Stimulated activated CD8-positive, alpha-beta memory T cell treated with anti-CD3 and anti-CD28 coated beads, Interleukin-15, amount 100 ng/mL, for 4 hours (primary cell): ENCODE results near the gene NTMT1.

Experiments used
- DNase-seq, 2 donors: peaks; one replicate each; pipeline ENCODE4 v3.0.0-alpha.2; 2020; ENCODE audit warnings: low read depth in 2 of 2

The NTMT1 gene

DNA sequence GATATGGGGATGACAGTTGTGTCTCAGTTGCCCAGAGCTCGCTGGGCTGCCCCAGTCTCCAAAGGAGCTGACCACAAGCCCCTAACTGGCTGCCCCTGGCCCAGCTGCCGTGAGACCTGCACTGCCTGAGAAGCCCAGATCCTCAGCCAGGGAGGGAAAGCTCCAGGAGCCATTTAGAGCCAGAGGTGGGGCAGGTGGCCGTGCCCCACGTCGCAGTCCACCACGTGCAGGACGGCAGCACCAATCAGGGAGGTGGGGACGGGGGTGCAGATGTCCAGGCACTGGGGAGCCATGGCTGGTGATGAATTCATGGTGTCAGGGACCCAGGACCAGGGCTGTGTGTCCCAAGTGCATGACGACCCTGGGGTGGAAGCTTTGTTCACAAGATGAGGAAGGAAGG lies 52.9 kb downstream of the NTMT1 start:
- DNase-seq, result no peak

DNA sequence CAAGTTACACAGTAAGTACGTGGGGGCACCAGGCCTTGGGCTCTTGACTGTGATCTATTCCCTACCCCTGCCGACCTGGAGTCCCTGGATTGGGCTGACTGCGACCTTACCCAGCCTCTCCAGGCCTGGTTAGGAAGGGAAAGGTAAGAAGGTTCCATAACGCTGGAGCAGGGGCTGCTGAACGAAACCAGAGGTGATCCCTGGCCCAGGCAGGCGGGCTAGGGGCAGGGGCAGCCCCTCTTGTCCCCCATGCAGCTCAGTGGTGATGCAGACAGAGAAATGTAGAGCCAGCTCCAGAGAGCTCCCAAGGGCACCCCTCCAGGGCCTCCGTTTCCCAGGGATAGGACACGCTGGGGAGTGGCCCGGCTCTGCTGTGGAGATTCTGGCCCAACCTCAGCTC lies 53.6 kb downstream of the NTMT1 start:
- no peak for DNase-seq

DNA sequence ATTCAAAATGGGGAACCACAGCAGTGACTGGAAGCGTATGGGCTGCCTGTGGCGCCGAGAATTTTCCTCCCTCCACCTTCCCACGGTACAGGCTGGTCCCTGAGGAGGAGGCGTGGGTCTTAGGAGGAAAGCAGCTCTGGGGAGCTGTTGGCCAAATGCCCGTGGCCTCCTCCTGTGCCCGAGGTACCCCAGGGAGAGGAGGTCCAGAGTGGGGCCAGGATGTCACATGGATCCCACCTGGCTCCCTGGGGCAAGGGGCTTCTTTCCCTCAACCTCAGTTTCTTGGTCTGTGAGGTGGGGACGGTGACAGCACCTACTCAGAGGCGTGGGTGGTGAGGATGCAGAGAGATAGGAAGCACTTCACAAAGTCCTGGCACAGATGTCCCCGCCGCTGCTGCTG lies 56.0 kb downstream of the NTMT1 start:
- DNase-seq, result no peak

DNA sequence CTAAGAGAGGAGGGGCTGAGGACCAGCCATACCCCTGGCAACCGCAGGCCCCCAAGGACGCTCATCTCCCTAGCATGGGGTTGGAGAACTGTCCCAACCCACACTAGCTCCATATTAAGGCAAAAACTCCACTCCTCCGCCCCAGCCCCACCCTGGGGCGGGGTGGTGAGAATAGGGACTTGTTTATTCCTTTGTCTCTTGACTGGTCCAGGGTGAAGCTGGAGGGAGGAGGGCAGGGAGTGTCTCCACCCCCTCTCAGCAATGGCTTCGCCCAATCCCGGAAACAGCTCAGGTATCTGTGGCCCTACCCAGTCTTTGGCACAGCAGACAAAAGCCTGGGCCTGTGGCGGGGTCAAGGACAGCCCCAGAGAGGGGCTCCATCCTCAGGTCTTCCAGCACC lies 56.4 kb downstream of the NTMT1 start:
- no peak for DNase-seq

DNA sequence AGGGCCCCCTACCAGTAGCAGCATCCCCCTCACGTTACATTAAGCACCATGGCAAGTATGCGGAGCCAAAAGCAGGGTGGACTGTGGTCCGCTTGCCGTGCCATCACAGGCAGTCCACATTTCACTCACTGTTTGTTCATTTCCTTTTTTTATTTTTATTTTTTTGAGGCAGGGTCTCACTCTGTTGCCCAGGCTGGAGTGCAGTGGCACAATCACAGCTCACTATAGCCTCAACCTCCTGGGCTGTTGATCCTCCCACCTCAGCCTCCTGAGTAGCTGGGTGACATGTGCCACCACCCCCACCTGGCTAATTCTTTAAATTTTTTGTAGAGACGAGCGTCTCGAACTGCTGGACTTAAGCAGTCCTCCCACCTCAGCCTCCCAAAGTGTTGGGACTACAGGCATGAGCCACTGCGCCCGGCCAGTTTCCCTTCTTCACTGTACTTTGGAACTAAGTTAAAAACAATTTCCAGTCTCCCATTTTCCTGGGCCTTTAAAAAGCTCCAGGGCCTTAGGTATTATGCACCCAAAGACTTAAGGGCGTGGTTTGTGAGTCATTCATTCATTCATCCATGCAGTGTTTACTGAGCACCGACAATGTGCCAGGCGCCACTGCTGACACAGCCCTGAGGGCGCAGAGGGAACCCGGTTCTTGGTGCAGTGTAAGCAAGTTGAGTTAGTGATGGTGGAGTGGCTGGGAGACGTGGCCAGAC lies 59.4 kb downstream of the NTMT1 start:
- DNase-seq, result no peak
